ENCODE results near the gene VPREB3.
"Not testable (repeated sequence)": the region's sequence is repeated elsewhere in the genome, so short reads cannot be mapped to it uniquely, and the experiment has no call there.

VPREB3 gene

DNA sequence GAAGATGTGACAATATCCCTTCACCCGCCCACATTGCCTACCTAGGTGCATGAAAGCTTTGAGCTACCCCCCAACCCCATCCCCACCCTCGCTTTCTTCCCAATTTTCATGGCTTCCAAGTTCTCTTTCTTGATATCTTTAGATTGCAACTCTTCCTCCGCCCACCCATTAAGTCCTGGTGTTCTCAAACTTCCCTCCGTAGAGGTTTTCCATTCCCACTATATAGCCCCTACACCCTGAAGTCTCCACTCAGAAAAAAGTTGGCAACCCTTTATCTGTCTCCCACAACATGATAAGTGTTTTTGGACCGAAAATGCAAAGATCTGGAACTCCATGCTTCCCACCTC, 3.9 kb downstream of the VPREB3 start:
- no peak for TF ChIP-seq Cebpa-rat (IDR thresholded peaks at IDR 0.05)
- Histone ChIP-seq H3K36me3 (peaks cover 29% of the 10 kb centered on the region), H3K27me3 (no peaks in the 10 kb centered on the region), H3K9me3 (no peaks in the 10 kb centered on the region), H4K20me1 (peaks cover 36% of the 10 kb centered on the region; the same call in 1 of the 2 replicates), H3K9ac (peak overlapping the region; percentile 99), H3K4me3 (peak overlapping the region; percentile 83), H3K27ac (peak overlapping the region; percentile 100), H3K4me2 (peak overlapping the region; percentile 99), H3K4me1 (peaks cover 55% of the 10 kb centered on the region)

DNA sequence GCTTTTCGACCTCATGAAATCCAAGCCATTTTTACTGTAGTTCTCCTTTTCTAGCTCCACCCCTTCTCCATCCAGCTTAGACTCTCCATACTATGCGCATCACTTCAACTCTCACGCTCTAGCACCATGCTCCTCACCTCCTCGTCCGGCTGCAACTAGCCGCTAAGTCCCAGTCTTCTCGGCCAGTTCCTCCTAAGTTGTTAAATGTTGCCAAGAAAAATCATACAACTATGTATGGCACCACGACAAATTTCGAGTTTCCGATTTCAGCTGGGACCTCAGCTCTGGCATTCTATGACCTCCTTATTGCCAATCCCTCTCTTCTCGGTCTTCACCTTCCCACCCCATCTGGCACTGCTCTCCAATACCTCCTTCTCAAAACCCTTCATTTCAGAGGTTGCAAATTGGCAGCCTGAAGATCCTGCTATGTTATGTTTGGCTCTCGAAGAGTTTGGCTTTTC, 4.4 kb downstream of the VPREB3 start:
- H3K9ac ChIP-seq: peak overlapping the region; percentile 99
- no peaks in the 10 kb centered on the region for H3K27me3 ChIP-seq
- peaks cover 41% of the 10 kb centered on the region; the same call in 1 of the 2 replicates for H4K20me1 ChIP-seq
- H3K4me3 ChIP-seq: peak overlapping the region; percentile 83
- TF ChIP-seq Cebpa-rat (IDR thresholded peaks at IDR 0.05): no peak
- peaks cover 50% of the 10 kb centered on the region for H3K4me1 ChIP-seq
- H3K4me2 ChIP-seq: peak overlapping the region; percentile 99
- peaks cover 2% of the 10 kb centered on the region; the same call in 1 of the 2 replicates for H3K9me3 ChIP-seq
- H3K27ac ChIP-seq: peak overlapping the region; percentile 100; the same call in 1 of the 2 replicates
- H3K36me3 ChIP-seq: peaks cover 34% of the 10 kb centered on the region

DNA sequence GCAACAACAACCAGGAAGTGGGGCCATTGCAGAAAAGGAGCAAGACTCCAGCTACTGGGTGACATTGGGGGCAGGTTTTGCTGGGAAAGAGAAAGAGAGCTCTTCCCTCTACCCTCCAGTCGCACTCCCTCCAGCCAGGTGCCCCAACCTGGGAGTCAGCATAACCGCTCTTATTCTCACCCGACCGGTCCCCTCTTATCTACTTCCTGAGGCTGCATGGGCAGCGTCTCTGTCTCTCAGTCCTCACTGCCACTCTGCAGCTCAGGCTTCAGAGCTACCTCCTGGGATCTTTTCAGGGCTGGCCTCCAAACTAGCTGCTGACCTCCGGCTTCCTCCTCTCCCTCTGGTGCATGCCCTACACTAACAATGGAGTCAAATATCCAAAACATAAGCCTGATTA, 8.4 kb downstream of the VPREB3 start:
- Histone ChIP-seq H3K4me2 (no peak overlapping the region), H3K9me3 (peaks cover 16% of the 10 kb centered on the region), H3K27me3 (no peaks in the 10 kb centered on the region), H3K27ac (no peak overlapping the region), H4K20me1 (peaks cover 82% of the 10 kb centered on the region; the same call in 1 of the 2 replicates), H3K9ac (no peak overlapping the region), H3K4me1 (peaks cover 42% of the 10 kb centered on the region), H3K4me3 (no peak overlapping the region), H3K36me3 (peaks cover 75% of the 10 kb centered on the region)
- TF ChIP-seq Cebpa-rat (IDR thresholded peaks at IDR 0.05): no peak

DNA sequence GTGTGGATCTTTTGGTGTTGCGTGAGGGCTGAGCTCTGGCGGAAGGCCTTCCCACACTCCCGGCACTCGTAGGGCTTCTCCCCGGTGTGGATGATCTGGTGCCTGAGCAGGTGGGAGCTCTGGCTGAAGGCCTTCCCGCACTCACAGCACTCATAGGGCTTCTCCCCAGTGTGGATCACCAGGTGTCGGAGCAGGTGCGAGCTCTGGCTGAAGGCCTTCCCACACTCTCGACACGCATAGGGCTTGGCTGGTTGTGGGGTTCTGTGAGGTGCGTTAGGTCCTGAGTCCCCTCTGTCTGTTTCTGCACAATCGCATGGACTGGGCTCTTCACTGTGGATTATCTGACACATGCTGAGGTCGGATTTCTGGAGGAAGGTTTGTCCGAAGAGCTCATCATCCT, 9.7 kb downstream of the VPREB3 start:
- peaks cover 77% of the 10 kb centered on the region; the same call in 1 of the 2 replicates for H4K20me1 ChIP-seq
- no peaks in the 10 kb centered on the region for H3K27me3 ChIP-seq
- H3K4me3 ChIP-seq: no peak overlapping the region
- H3K9me3 ChIP-seq: peaks cover 16% of the 10 kb centered on the region
- no peak overlapping the region for H3K27ac ChIP-seq
- H3K4me2 ChIP-seq: no peak overlapping the region
- no peak for TF ChIP-seq Cebpa-rat (IDR thresholded peaks at IDR 0.05)
- H3K36me3 ChIP-seq: peaks cover 77% of the 10 kb centered on the region
- H3K4me1 ChIP-seq: peaks cover 34% of the 10 kb centered on the region
- H3K9ac ChIP-seq: no peak overlapping the region

DNA sequence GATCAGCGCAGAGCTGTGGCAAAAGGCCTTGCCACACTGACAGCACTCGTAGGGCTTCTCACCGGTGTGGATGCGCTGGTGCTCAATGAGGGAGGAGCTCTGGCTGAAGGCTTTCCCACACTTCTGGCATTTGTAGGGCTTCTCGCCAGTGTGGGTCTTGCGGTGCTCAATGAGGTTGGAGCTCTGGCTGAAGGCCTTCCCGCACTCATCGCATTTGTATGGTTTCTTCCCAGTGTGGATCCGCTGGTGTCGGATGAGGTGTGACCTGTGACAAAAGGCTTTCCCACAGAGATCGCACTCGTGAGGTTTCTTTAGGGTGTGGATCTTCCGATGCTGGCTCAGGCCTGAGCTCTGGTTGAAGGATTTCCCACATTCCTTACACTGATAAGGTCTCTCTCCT, 10.2 kb downstream of the VPREB3 start:
- Histone ChIP-seq H3K9me3 (peaks cover 16% of the 10 kb centered on the region), H4K20me1 (peaks cover 77% of the 10 kb centered on the region; the same call in 1 of the 2 replicates), H3K4me3 (no peak overlapping the region)

DNA sequence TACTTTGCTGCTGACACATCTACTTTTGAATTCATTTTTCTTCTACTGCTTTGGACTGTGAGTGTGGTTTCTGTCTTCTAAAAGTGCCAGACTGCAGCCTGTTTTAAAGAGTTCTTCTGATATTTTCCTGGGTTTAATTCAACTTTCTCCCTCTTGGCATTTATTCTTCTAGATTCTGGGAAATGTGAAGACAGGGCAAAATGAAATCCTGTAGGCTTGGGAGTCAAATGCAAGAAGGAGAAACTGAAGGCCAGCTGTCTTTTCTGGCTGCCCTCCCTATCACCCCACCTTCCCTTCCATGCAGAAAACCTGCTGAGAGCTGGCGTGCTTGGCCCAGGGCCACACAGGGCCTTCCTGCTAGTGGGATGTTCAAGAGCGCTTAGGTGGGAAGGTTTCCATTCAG, 10.9 kb downstream of the VPREB3 start:
- Histone ChIP-seq H3K4me1 (peaks cover 22% of the 10 kb centered on the region), H3K27me3 (no peaks in the 10 kb centered on the region), H3K9ac (no peak overlapping the region), H4K20me1 (peaks cover 78% of the 10 kb centered on the region; the same call in 1 of the 2 replicates), H3K36me3 (peaks cover 75% of the 10 kb centered on the region), H3K27ac (no peak overlapping the region), H3K9me3 (peaks cover 16% of the 10 kb centered on the region), H3K4me3 (no peak overlapping the region), H3K4me2 (no peak overlapping the region)
- no peak for TF ChIP-seq Cebpa-rat (IDR thresholded peaks at IDR 0.05)

More for the DNA sequence above, 10.2 kb downstream of the VPREB3 start:
- no peak overlapping the region for H3K9ac ChIP-seq
- no peak overlapping the region for H3K4me2 ChIP-seq
- TF ChIP-seq Cebpa-rat (IDR thresholded peaks at IDR 0.05): no peak
- no peak overlapping the region for H3K27ac ChIP-seq
- H3K36me3 ChIP-seq: peaks cover 77% of the 10 kb centered on the region
- H3K27me3 ChIP-seq: no peaks in the 10 kb centered on the region
- H3K4me1 ChIP-seq: peaks cover 29% of the 10 kb centered on the region

DNA sequence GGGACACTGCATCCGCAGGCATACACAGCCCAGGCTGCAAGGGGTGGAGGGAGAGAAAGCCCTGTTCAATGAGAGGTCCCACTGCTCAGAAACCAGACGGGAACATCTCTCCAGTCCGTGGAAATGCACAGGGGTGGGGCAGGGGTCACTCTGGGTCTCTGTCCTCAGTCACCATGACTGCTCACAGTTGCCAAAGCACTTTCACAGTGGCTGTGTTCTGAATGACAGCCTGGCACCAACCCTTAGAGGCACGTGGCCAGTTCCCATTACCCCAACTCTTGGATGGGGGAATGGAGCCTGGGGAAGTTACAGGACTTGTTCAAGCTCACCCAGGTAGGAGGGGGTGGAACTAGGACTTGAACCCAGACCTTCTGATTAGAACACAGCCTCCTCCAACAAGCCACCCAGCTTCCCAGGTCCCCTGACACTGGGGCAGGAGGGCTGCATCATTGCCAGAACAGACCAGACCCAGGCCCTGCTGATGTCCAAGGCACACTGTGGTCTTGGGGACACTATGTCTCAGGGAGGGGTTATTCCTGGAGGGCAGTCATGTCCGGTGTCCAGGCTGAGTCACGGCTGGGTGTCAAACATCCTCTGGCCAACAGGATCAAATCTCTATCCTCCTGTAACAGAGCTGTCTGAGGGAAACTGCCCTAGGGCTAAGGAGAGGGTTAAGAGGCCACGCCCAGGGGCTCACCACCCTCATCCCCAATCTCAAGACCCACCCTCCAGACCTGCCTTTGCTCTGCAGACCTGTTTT, 11.5 kb downstream of the VPREB3 start:
- TF ChIP-seq Cebpa-rat (IDR thresholded peaks at IDR 0.05): no peak
- Histone ChIP-seq H3K27ac (no peak overlapping the region), H3K27me3 (no peaks in the 10 kb centered on the region), H3K36me3 (peaks cover 70% of the 10 kb centered on the region), H3K9ac (no peak overlapping the region), H4K20me1 (peaks cover 76% of the 10 kb centered on the region; the same call in 1 of the 2 replicates), H3K4me2 (no peak overlapping the region), H3K9me3 (peaks cover 16% of the 10 kb centered on the region), H3K4me3 (no peak overlapping the region), H3K4me1 (peaks cover 16% of the 10 kb centered on the region)

DNA sequence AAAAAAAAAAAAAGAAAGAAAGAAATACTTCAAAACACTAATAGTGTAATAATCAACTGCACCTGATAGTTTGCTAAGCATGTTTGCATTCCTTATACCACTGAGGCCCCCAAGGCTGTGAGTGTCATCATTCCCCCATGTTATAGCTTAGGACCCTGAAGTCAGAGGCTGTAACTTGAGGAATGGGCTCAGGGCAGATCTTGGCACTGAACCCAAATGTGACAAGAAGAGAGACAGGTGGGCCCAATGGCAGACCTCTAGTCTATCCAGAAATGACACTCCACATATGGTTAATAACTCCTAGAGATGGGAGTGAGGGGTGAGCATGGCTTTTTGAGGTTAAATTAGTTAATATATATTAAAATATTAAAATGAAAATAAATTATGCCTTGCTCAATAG, 16.5 kb downstream of the VPREB3 start:
- Histone ChIP-seq H3K27me3 (no peaks in the 10 kb centered on the region), H3K36me3 (peaks cover 21% of the 10 kb centered on the region), H3K9ac (no peak overlapping the region), H3K27ac (no peak overlapping the region), H3K4me1 (peaks cover 16% of the 10 kb centered on the region), H3K9me3 (no peaks in the 10 kb centered on the region), H4K20me1 (peaks cover 40% of the 10 kb centered on the region; the same call in 1 of the 2 replicates), H3K4me3 (no peak overlapping the region), H3K4me2 (no peak overlapping the region)
- TF ChIP-seq Cebpa-rat (IDR thresholded peaks at IDR 0.05): no peak

DNA sequence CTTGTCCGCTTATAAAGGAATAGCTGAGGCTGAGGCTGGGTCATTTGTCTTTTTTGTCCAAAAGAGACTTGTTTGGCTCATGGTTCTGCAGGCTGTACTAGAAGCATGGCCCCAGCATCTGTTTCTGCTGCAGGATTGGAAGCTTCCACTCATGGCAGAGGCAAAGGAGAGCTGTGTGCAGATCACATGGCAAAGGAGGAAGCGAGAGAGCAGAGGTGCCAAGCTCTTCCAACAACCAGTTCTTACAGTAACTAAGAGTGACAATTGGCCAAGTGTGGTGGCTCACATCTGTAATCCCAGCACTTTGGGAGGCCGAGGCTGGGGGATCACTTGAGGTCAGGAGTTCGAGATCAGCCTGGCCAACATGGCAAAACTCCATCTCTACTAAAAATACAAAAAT, 26.1 kb downstream of the VPREB3 start:
- not testable (repeated sequence) for H4K20me1 ChIP-seq, H3K4me2 ChIP-seq, H3K27me3 ChIP-seq, H3K4me1 ChIP-seq, H3K9me3 ChIP-seq, H3K4me3 ChIP-seq, H3K36me3 ChIP-seq, H3K9ac ChIP-seq, H3K27ac ChIP-seq

DNA sequence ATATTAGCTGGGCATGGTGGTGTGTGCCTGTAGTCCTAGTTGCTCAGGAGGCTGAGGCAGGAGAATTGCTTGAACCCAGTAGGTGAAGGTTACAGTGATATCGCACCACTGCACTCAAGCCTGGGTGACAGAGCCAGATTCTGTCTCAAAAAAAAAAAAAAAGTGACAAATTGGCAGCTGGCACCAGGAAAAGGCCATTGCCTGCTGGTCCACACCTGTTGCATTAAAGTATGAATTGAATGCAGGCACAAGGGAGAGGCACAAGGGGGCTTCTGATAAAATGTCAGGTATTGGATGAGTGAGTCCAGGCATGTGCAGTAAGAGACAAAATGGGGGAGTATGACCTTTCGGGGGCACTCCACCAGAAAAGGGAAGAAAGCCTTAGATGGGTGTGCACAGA, 31.5 kb downstream of the VPREB3 start:
- no peak for TF ChIP-seq Cebpa-rat (IDR thresholded peaks at IDR 0.05)
- H3K4me1 ChIP-seq: peaks cover 6% of the 10 kb centered on the region; the same call in 1 of the 2 replicates

More for the DNA sequence above, 31.5 kb downstream of the VPREB3 start:
- Histone ChIP-seq H3K27me3 (no peaks in the 10 kb centered on the region), H3K27ac (no peak overlapping the region), H3K9ac (no peak overlapping the region), H3K9me3 (no peaks in the 10 kb centered on the region), H3K4me2 (no peak overlapping the region), H3K36me3 (no peaks in the 10 kb centered on the region), H4K20me1 (no peaks in the 10 kb centered on the region), H3K4me3 (no peak overlapping the region)

All from BLaER1 (cell line).